HEK293 (cell line): ENCODE results near the gene SYNGR4.
A peak's percentile ranks its signal among the peaks of the same experiment; 100 is the strongest.

Source experiments
- ATF2 ChIP-seq: fragments of 450-650 bp; formaldehyde crosslinking; IDR thresholded peaks from 2 replicates; pipeline ENCODE4 v1.5.1; 2016; ENCODE audit warnings: missing biosample characterization, missing genetic modification characterization, low read depth
- ELK4 ChIP-seq: IDR thresholded peaks from 2 replicates; pipeline ENCODE4 v1.6.1; 2011; ENCODE audit warnings: mild to moderate bottlenecking, low read depth, low read length, borderline replicate concordance
- HOXA7 ChIP-seq: sonication (generic); formaldehyde crosslinking; IDR thresholded peaks from 2 replicates; pipeline ENCODE4 v1.8.1; 2022; ENCODE audit warnings: missing genetic modification reagents, borderline replicate concordance
- HOXC10 ChIP-seq: sonication (generic); formaldehyde crosslinking; IDR thresholded peaks from 2 replicates; pipeline ENCODE4 v1.8.1; 2023; ENCODE audit warnings: mild to moderate bottlenecking, missing genetic modification reagents
- KLF10 ChIP-seq: fragments of 450-650 bp; IDR thresholded peaks from 2 replicates; pipeline ENCODE4 v1.5.1; 2018; ENCODE audit warnings: missing biosample characterization, mild to moderate bottlenecking, missing genetic modification characterization
- MZF1 ChIP-seq: fragments of 450-650 bp; formaldehyde crosslinking; IDR thresholded peaks from 2 replicates; pipeline ENCODE4 v1.5.1; 2017; ENCODE audit warnings: missing biosample characterization, missing genetic modification characterization, borderline replicate concordance
- RBAK ChIP-seq: fragments of 450-650 bp; formaldehyde crosslinking; IDR thresholded peaks from 2 replicates; pipeline ENCODE4 v1.5.1; 2016; ENCODE audit warnings: missing biosample characterization, missing genetic modification characterization
- WT1 ChIP-seq: fragments of 450-650 bp; formaldehyde crosslinking; IDR thresholded peaks from 2 replicates; pipeline ENCODE4 v1.5.1; 2016; ENCODE audit warnings: missing biosample characterization, missing genetic modification characterization
- ZBTB20 ChIP-seq: fragments of 450-650 bp; formaldehyde crosslinking; IDR thresholded peaks from 2 replicates; pipeline ENCODE4 v1.5.1; 2016; ENCODE audit warnings: missing biosample characterization, missing genetic modification characterization
- ZBTB26 ChIP-seq: fragments of 450-650 bp; formaldehyde crosslinking; optimal IDR thresholded peaks from 2 replicates; pipeline ENCODE3; 2016; ENCODE audit warnings: missing biosample characterization, mild to moderate bottlenecking, missing genetic modification characterization
- ZBTB48 ChIP-seq: fragments of 450-650 bp; formaldehyde crosslinking; IDR thresholded peaks from 2 replicates; pipeline ENCODE4 v1.5.1; 2016; ENCODE audit warnings: missing biosample characterization, missing genetic modification characterization
- ZBTB6 ChIP-seq: fragments of 450-650 bp; formaldehyde crosslinking; IDR thresholded peaks from 2 replicates; pipeline ENCODE4 v1.5.1; 2017; ENCODE audit warnings: missing biosample characterization, missing genetic modification characterization
- ZFP3 ChIP-seq: fragments of 450-650 bp; formaldehyde crosslinking; IDR thresholded peaks from 2 replicates; pipeline ENCODE4 v1.5.1; 2016; ENCODE audit warnings: low read depth, missing biosample characterization, missing genetic modification characterization
- ZNF112 ChIP-seq: fragments of 450-650 bp; formaldehyde crosslinking; IDR thresholded peaks from 2 replicates; pipeline ENCODE4 v1.5.0; 2017; ENCODE audit warnings: missing biosample characterization, missing genetic modification characterization
- ZNF121 ChIP-seq: fragments of 450-650 bp; formaldehyde crosslinking; IDR thresholded peaks from 2 replicates; pipeline ENCODE4 v1.5.1; 2016; ENCODE audit warnings: missing biosample characterization, missing genetic modification characterization
- ZNF146 ChIP-seq: fragments of 450-650 bp; formaldehyde crosslinking; IDR thresholded peaks from 2 replicates; pipeline ENCODE4 v1.5.1; 2016; ENCODE audit warnings: missing biosample characterization, missing genetic modification characterization
- ZNF266 ChIP-seq: fragments of 450-650 bp; formaldehyde crosslinking; IDR thresholded peaks from 2 replicates; pipeline ENCODE4 v1.5.1; 2016; ENCODE audit warnings: missing biosample characterization, missing genetic modification characterization, low read depth
- ZNF292 ChIP-seq: fragments of 450-650 bp; formaldehyde crosslinking; IDR thresholded peaks from 2 replicates; pipeline ENCODE4 v1.5.1; 2016; ENCODE audit warnings: low read depth, missing biosample characterization, missing genetic modification characterization, borderline replicate concordance
- ZNF335 ChIP-seq: fragments of 450-650 bp; formaldehyde crosslinking; conservative IDR thresholded peaks from 2 replicates; pipeline ENCODE4 v1.5.1; 2016; ENCODE audit warnings: missing biosample characterization, missing genetic modification characterization
- ZNF37A ChIP-seq: fragments of 450-650 bp; IDR thresholded peaks from 2 replicates; pipeline ENCODE4 v1.5.1; 2018; ENCODE audit warnings: missing biosample characterization, missing genetic modification characterization
- ZNF394 ChIP-seq: fragments of 450-650 bp; formaldehyde crosslinking; IDR thresholded peaks from 2 replicates; pipeline ENCODE4 v1.5.1; 2016; ENCODE audit warnings: missing biosample characterization, missing genetic modification characterization, mild to moderate bottlenecking, moderate library complexity, borderline replicate concordance
- ZNF473 ChIP-seq: fragments of 450-650 bp; formaldehyde crosslinking; IDR thresholded peaks from 2 replicates; pipeline ENCODE4 v1.5.1; 2017; ENCODE audit warnings: missing biosample characterization, missing genetic modification characterization
- ZNF501 ChIP-seq: fragments of 450-650 bp; formaldehyde crosslinking; IDR thresholded peaks from 2 replicates; pipeline ENCODE4 v1.5.1; 2016; ENCODE audit warnings: missing biosample characterization, missing genetic modification characterization
- ZNF510 ChIP-seq: fragments of 450-650 bp; formaldehyde crosslinking; IDR thresholded peaks from 2 replicates; pipeline ENCODE4 v1.5.1; 2018; ENCODE audit warnings: mild to moderate bottlenecking, missing genetic modification characterization, missing biosample characterization; ENCODE audit not compliant: insufficient replicate concordance
- ZNF513 ChIP-seq: fragments of 450-650 bp; IDR thresholded peaks from 2 replicates; pipeline ENCODE4 v1.5.1; 2018; ENCODE audit warnings: missing biosample characterization, missing genetic modification characterization
- ZNF560 ChIP-seq: fragments of 450-650 bp; formaldehyde crosslinking; IDR thresholded peaks from 2 replicates; pipeline ENCODE4 v1.5.1; 2017; ENCODE audit warnings: missing biosample characterization, missing genetic modification characterization, borderline replicate concordance
- ZNF600 ChIP-seq: fragments of 450-650 bp; formaldehyde crosslinking; IDR thresholded peaks from 2 replicates; pipeline ENCODE4 v1.5.1; 2016; ENCODE audit warnings: missing biosample characterization, missing genetic modification characterization
- ZNF626 ChIP-seq: fragments of 450-650 bp; sonication (Bioruptor Pico); formaldehyde crosslinking; IDR thresholded peaks from 2 replicates; pipeline ENCODE4 v1.5.1; 2018; ENCODE audit warnings: missing biosample characterization, missing genetic modification characterization, inconsistent platforms
- ZNF677 ChIP-seq: fragments of 450-650 bp; IDR thresholded peaks from 2 replicates; pipeline ENCODE4 v1.5.0; 2018; ENCODE audit warnings: missing biosample characterization, mild to moderate bottlenecking, missing genetic modification characterization, moderate library complexity
- ZNF692 ChIP-seq: fragments of 450-650 bp; formaldehyde crosslinking; IDR thresholded peaks from 2 replicates; pipeline ENCODE4 v1.5.1; 2016; ENCODE audit warnings: missing biosample characterization, missing genetic modification characterization
- ZNF785 ChIP-seq: fragments of 450-650 bp; formaldehyde crosslinking; IDR thresholded peaks from 2 replicates; pipeline ENCODE4 v1.5.1; 2016; ENCODE audit warnings: missing biosample characterization, missing genetic modification characterization
- ZNF837 ChIP-seq: fragments of 450-650 bp; formaldehyde crosslinking; IDR thresholded peaks from 2 replicates; pipeline ENCODE4 v1.5.1; 2016; ENCODE audit warnings: missing biosample characterization, missing genetic modification characterization
- ZSCAN16 ChIP-seq: fragments of 450-650 bp; formaldehyde crosslinking; IDR thresholded peaks from 2 replicates; pipeline ENCODE4 v1.5.1; 2016; ENCODE audit warnings: missing biosample characterization, missing genetic modification characterization

Gene SYNGR4

GRCh38 chr19:48390188-48391099 is 26.3 kb downstream of the SYNGR4 start (continued):
- TF ChIP-seq RBAK = no peak
- TF ChIP-seq KLF10 (tag by site-specific recombination) = no peak
- TF ChIP-seq HOXC10 = no peak
- peak; percentile 66; the same call in 1 of the 2 replicates for TF ChIP-seq ZNF501 (tag by site-specific recombination)
- TF ChIP-seq ZNF292 (tag by site-specific recombination) = no peak
- no peak for TF ChIP-seq ZNF473 (tag by site-specific recombination)
- no peak for TF ChIP-seq ATF2 (tag by site-specific recombination)
- peak; percentile 20 for TF ChIP-seq ZBTB26 (tag by site-specific recombination)
- TF ChIP-seq ELK4 = no peak
- no peak for TF ChIP-seq ZNF37A
- no peak for TF ChIP-seq ZNF837 (tag by site-specific recombination)
- peak; percentile 88 for TF ChIP-seq ZNF394 (tag by site-specific recombination)
- peak; percentile 26; the same call in 1 of the 2 replicates for TF ChIP-seq ZNF146
- peak; percentile 60; the same call in 1 of the 2 replicates for TF ChIP-seq ZBTB20 (tag by site-specific recombination)
- TF ChIP-seq ZNF121 (tag by site-specific recombination) = no peak
- no peak for TF ChIP-seq MZF1
- peak; percentile 57; the same call in 1 of the 2 replicates for TF ChIP-seq WT1 (tag by site-specific recombination)
- TF ChIP-seq ZNF785 (tag by site-specific recombination) = no peak
- TF ChIP-seq ZNF600 = peak; percentile 79
- no peak for TF ChIP-seq ZSCAN16
- TF ChIP-seq ZNF510 (tag by site-specific recombination) = no peak
- TF ChIP-seq ZNF560 = no peak
- peak; percentile 94 for TF ChIP-seq ZNF335
- TF ChIP-seq ZNF677 (tag by site-specific recombination) = no peak
- no peak for TF ChIP-seq ZNF112
- TF ChIP-seq ZNF692 (tag by site-specific recombination) = peak; percentile 74
- no peak for TF ChIP-seq ZNF626 (tag by site-specific recombination)
- TF ChIP-seq HOXA7 (CRISPR knock-in tag) = no peak
- no peak for TF ChIP-seq ZNF266 (tag by site-specific recombination)
- TF ChIP-seq ZFP3 = no peak
- TF ChIP-seq ZBTB48 = peak; percentile 94
- TF ChIP-seq ZNF513 (tag by site-specific recombination) = no peak; the same call in 1 of the 2 replicates
- no peak for TF ChIP-seq ZBTB6 (tag by site-specific recombination)
